Measurements from ENCODE around the gene RUFY3. TPM values are rescaled to one million over a fixed set of nuclear protein-coding genes. Genes with fewer than 3 reads are reported as not detected.

The RUFY3 gene
- total and polyA plus RNA-seq, 9 of the 15 experiments (the other 6 are each of a cell fraction or from before 2014, with no cell fraction given) = 4.2 to 31.1 (median 21.5) TPM

DNA sequence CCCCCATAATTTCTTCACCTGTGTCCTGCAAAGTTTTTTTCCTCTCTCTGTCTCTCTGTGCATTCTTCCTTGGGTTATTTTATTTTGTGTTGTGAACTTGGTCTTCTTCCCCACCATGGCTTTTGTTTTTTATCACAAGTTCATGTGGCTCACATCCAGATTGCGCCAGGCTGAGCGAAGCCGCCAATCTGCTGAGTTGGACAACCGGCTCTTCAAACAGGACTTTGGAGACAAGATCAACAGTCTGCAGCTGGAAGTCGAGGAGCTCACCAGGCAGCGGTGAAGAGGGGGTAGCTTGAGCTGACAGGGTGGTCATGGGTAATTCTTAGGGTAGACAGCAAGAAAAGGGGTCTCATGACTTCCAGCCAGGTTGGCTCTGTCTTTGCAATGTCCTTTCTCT lies 71.9 kb downstream of the RUFY3 start:
- TF ChIP-seq DMBX1 (CRISPR knock-in tag; IDR thresholded peaks at IDR 0.05; ENCODE audit: borderline replicate concordance) = no peak
- no peak for TF ChIP-seq IFI16 (CRISPR knock-in tag; IDR thresholded peaks at IDR 0.05)
- no peak for TF ChIP-seq BMI1 (IDR thresholded peaks at IDR 0.05; ENCODE audit: low read length)
- TF ChIP-seq SMAD4 (CRISPR knock-in tag; conservative IDR thresholded peaks at IDR 0.05) = no peak
- no peak for TF ChIP-seq RAD21 (CRISPR knock-in tag; conservative IDR thresholded peaks at IDR 0.05 in 1 of 2, IDR thresholded peaks at IDR 0.05 in 1 of 2)
- no peak for TF ChIP-seq RBFOX2 (IDR thresholded peaks at IDR 0.05; ENCODE audit: low read depth, low read length)
- no peak for TF ChIP-seq XRCC3 (IDR thresholded peaks at IDR 0.05)
- TF ChIP-seq ZNF146 (CRISPR knock-in tag; IDR thresholded peaks at IDR 0.05; ENCODE audit: unreplicated experiment) = no peak
- no peak for TF ChIP-seq ZKSCAN8 (CRISPR knock-in tag; IDR thresholded peaks at IDR 0.05)
- no peak for TF ChIP-seq MYNN (IDR thresholded peaks at IDR 0.05)
- no peak for TF ChIP-seq MYNN (CRISPR knock-in tag; IDR thresholded peaks at IDR 0.05)
- in situ Hi-C loops (cut with MboI) = no loop called here
- intact Hi-C loops (cut with micrococcal nuclease) = no loop called here
- H3K9me3 ChIP-seq (replicated peaks; ENCODE audit: control insufficient read depth, insufficient read depth, low read depth, low read length) = no peaks in the 10 kb centered on the region
- H3K4me1 ChIP-seq (replicated peaks in 1 of 2; ENCODE audit: control insufficient read depth in 2 of 2, insufficient read depth in 2 of 2, low read length in 2 of 2) = no peaks in the 10 kb centered on the region
- POLR2A ChIA-PET = interaction anchor here (1.2 kb wide), 1 partner anchor 9 kb away, joined by 7 read pairs; no protein-coding TSS in a partner anchor
- H3K4me2 ChIP-seq (ENCODE audit: insufficient read depth, low read length) = no peak overlapping the region
- no peaks in the 10 kb centered on the region for H3K27me3 ChIP-seq (ENCODE audit: control insufficient read depth in 2 of 2, insufficient read depth in 2 of 2, low read length in 2 of 2)
- ATAC-seq (no peak), DNase-seq (ENCODE audit: extremely low read depth in 1 of 4, low spot score in 3 of 4) (no peak), FAIRE-seq (no peak)
- H3K36me3 ChIP-seq (ENCODE audit: control insufficient read depth, insufficient read depth, low read length) = peaks cover 13% of the 10 kb centered on the region; the same call in 2 of the 3 replicates
- no peak overlapping the region for H3K4me3 ChIP-seq
- H2AFZ ChIP-seq (ENCODE audit: low read depth, low read length) = no peak overlapping the region
- no TSS peak for BruUV-seq (replicated peaks)
- CTCF ChIA-PET (ENCODE audit: low intra/inter-chr PET ratio) = no interaction called here
- no peak overlapping the region for H3K27ac ChIP-seq (ENCODE audit: extremely low read depth, low read depth, low read length)
- no peaks in the 10 kb centered on the region for H3K9me1 ChIP-seq (ENCODE audit: control insufficient read depth, insufficient read depth, low read length)
- no peaks in the 10 kb centered on the region for H4K20me1 ChIP-seq (replicated peaks; ENCODE audit: control insufficient read depth, insufficient read depth, low read length)
- H3K9ac ChIP-seq (ENCODE audit: insufficient read depth in 1 of 2, low read depth in 2 of 2, low read length in 2 of 2) = peak overlapping the region in 1 of 2 experiments; percentile 54; a peak in 1 of 4 replicates
- 67% methylated on average over 6 of the region's 6 CpGs for WGBS (ENCODE audit: insufficient coverage, low coverage, missing lambda C conversion rate)
- H3K79me2 ChIP-seq (ENCODE audit: control insufficient read depth, insufficient read depth, low read length) = no peaks in the 10 kb centered on the region

All from K562 (cell line).